Small intestine (tissue), 7 donors: ENCODE measurements around the gene PCDHGA5. TPM values are rescaled to one million over a fixed set of nuclear protein-coding genes. Genes with fewer than 3 reads are reported as not detected.
A peak's percentile ranks its signal among the peaks of the same experiment; 100 is the strongest.
"Not testable (repeated sequence)": the region's sequence is repeated elsewhere in the genome, so short reads cannot be mapped to it uniquely, and the experiment has no call there.

ENCODE experiments used
- DNase-seq, 2 donors: peaks; one replicate each; pipeline versions ENCODE4 v3.0.0 to v3.0.0-alpha.2; 2013
- FAIRE-seq: peaks from 2 replicates; lab custom pipeline; 2012; peaks lifted over from hg19 to GRCh38; lab: Jason Lieb, UNC
- H3K27ac ChIP-seq, 3 donors: one replicate each; pipeline ENCODE4 v1.5.1; 2013; ENCODE audit warnings: low read length in 2 of 3, mild to moderate bottlenecking in 2 of 3, control low read depth in 1 of 3, inconsistent platforms in 1 of 3, low read depth in 1 of 3, moderate library complexity in 1 of 3
- H3K27me3 ChIP-seq, 3 donors: one replicate each; pipeline ENCODE4 v1.6.1; 2013; ENCODE audit warnings: low read length in 3 of 3, inconsistent platforms in 1 of 3; ENCODE audit not compliant: control insufficient read depth in 3 of 3, insufficient read depth in 3 of 3
- H3K36me3 ChIP-seq, 3 donors: one replicate each; pipeline ENCODE4 v1.6.1; 2013; ENCODE audit warnings: low read length in 3 of 3, inconsistent platforms in 1 of 3, low read depth in 1 of 3, mild to moderate bottlenecking in 1 of 3, moderate library complexity in 1 of 3; ENCODE audit not compliant: control insufficient read depth in 3 of 3, insufficient read depth in 2 of 3
- H3K4me1 ChIP-seq, 3 donors: one replicate each; pipeline ENCODE4 v1.6.1; 2013; ENCODE audit warnings: low read length in 2 of 3, inconsistent platforms in 1 of 3, low read depth in 1 of 3, mild to moderate bottlenecking in 1 of 3, moderate library complexity in 1 of 3; ENCODE audit not compliant: control insufficient read depth in 3 of 3, insufficient read depth in 2 of 3
- H3K4me3 ChIP-seq, 3 donors: one replicate each; pipeline ENCODE4 v1.5.1; 2013; ENCODE audit warnings: low read length in 3 of 3, control low read depth in 1 of 3, inconsistent platforms in 1 of 3, low read depth in 1 of 3, mild to moderate bottlenecking in 1 of 3, moderate library complexity in 1 of 3
- H3K9me3 ChIP-seq, 2 donors: one replicate each; pipeline ENCODE4 v1.6.1; 2013; ENCODE audit warnings: low read depth in 1 of 2, low read length in 1 of 2; ENCODE audit not compliant: control insufficient read depth in 2 of 2, insufficient read depth in 1 of 2
- WGBS, 3 donors: extraction: QIAGEN DNeasy Blood & Tissue Kit; methylation state at CpG; one replicate each; pipeline ENCODE4 v1.1.7; 2013; 5-methylcytosine and 5-hydroxymethylcytosine counted together
- polyA plus RNA-seq, 4 donors: library from polyadenylated mRNA; stranded (reverse) in 3 of 4; unstranded in 1 of 4; fragments of 200-250 nt in 3 of 4; fragments of 120-200 nt in 1 of 4; gene quantifications; one replicate each; pipeline versions ENCODE4 v1.2.1 to v1.2.3, GENCODE V29; 2013
- donor health status: healthy with polysubstance abuse.
- donor health status: control.
- donor health status: control.
- donor health status: Bipolar disorder and iron deficiency.
- donor health status: healthy.

PCDHGA5 gene
- polyA plus RNA-seq, 4 donors, result 0.43 to 0.68 TPM; not detected in 2

GRCh38 chr5:141343953-141344463, 20.0 kb upstream of the PCDHGA5 start:
- no peak for DNase-seq
- Histone ChIP-seq H3K27ac (no peak overlapping the region), H3K27me3 (peaks cover 0 to 10% (median 7%) of the 10 kb centered on the region in 3 donors), H3K4me3 (no peak overlapping the region), H3K4me1 (no peaks in the 10 kb centered on the region), H3K9me3 (peaks cover 2 to 55% of the 10 kb centered on the region in 2 donors), H3K36me3 (no peaks in the 10 kb centered on the region)
- 32 to 56% (median 52%) methylated on average over 31 of the region's 31 CpGs for WGBS, 3 donors
- FAIRE-seq, result no peak

- no peak overlapping the region for H3K4me3 ChIP-seq
Observed at GRCh38 chr5:141345327-141345726, 18.6 kb upstream of the PCDHGA5 start.

GRCh38 chr5:141346017-141346416, 17.9 kb upstream of the PCDHGA5 start:
- H3K36me3 ChIP-seq, H3K4me3 ChIP-seq, H3K27ac ChIP-seq, H3K4me1 ChIP-seq, FAIRE-seq, DNase-seq: not testable (repeated sequence)
- 50 to 63% (median 59%) methylated on average over 17 to 27 of the region's 35 CpGs for WGBS, 3 donors
- Histone ChIP-seq H3K27me3 (peaks cover 0 to 18% (median 8%) of the 10 kb centered on the region in 3 donors), H3K9me3 (peaks cover 0 to 53% of the 10 kb centered on the region in 2 donors)

More at GRCh38 chr5:141345327-141345726, 18.6 kb upstream of the PCDHGA5 start:
- Histone ChIP-seq H3K9me3 (peaks cover 0 to 51% of the 10 kb centered on the region in 2 donors), H3K4me1 (no peaks in the 10 kb centered on the region), H3K27ac (no peak overlapping the region), H3K36me3 (no peaks in the 10 kb centered on the region), H3K27me3 (peaks cover 0 to 14% (median 3%) of the 10 kb centered on the region in 3 donors)
- DNase-seq (no peak), FAIRE-seq (no peak)
- WGBS, 3 donors, result 40 to 55% (median 50%) methylated on average over 20 of the region's 20 CpGs

- 28 to 37% (median 37%) methylated on average over 29 of the region's 29 CpGs for WGBS, 3 donors
- Histone ChIP-seq H3K27ac (no peak within 1 kb of the TSS), H3K9me3 (peaks cover 2 to 55% of the 10 kb centered on the region in 2 donors), H3K27me3 (peaks cover 2 to 20% (median 13%) of the 10 kb centered on the region in 3 donors), H3K36me3 (no peaks in the 10 kb centered on the region), H3K4me1 (no peaks in the 10 kb centered on the region), H3K4me3 (no peak within 1 kb of the TSS)
- FAIRE-seq (no peak), DNase-seq (peak in 1 of 2 donors; percentile 15)
Observed at GRCh38 chr5:141349917-141350619, 13.9 kb upstream of the PCDHGA5 start, which contains the start of gene PCDHGB1. Gene PCDHGB1, plus strand, starts transcription at chr5:141350099. Its CDS starts 162 bp downstream, at chr5:141350261.

GRCh38 chr5:141351591-141351990, 12.4 kb upstream of the PCDHGA5 start:
- DNase-seq (no peak), FAIRE-seq (no peak)
- H3K27ac ChIP-seq, result no peak overlapping the region
- no peaks in the 10 kb centered on the region for H3K4me1 ChIP-seq
- peaks cover 2 to 57% of the 10 kb centered on the region in 2 donors for H3K9me3 ChIP-seq
- WGBS, 3 donors, result 40 to 63% (median 58%) methylated on average over 28 to 35 of the region's 36 CpGs
- H3K27me3 ChIP-seq, result peaks cover 2 to 19% (median 10%) of the 10 kb centered on the region in 3 donors
- no peak overlapping the region for H3K4me3 ChIP-seq
- H3K36me3 ChIP-seq, result no peaks in the 10 kb centered on the region

- FAIRE-seq (no peak), DNase-seq (no peak)
- no peaks in the 10 kb centered on the region for H3K4me1 ChIP-seq
- no peak within 1 kb of the TSS for H3K27ac ChIP-seq
- H3K36me3 ChIP-seq, result no peaks in the 10 kb centered on the region
- peaks cover 2 to 20% (median 10%) of the 10 kb centered on the region in 3 donors for H3K27me3 ChIP-seq
- no peak within 1 kb of the TSS for H3K4me3 ChIP-seq
- 21 to 49% (median 38%) methylated on average over 29 of the region's 29 CpGs for WGBS, 3 donors
- H3K9me3 ChIP-seq, result peaks cover 2 to 58% of the 10 kb centered on the region in 2 donors
Observed at GRCh38 chr5:141354900-141355469, 9.0 kb upstream of the PCDHGA5 start, which contains the start of gene PCDHGA4. Gene PCDHGA4, plus strand, starts transcription at chr5:141355021. Its CDS starts 87 bp downstream, at chr5:141355108.

- Histone ChIP-seq H3K4me1 (no peaks in the 10 kb centered on the region), H3K36me3 (no peaks in the 10 kb centered on the region), H3K4me3 (no peak overlapping the region), H3K27me3 (peaks cover 2 to 22% (median 15%) of the 10 kb centered on the region in 3 donors), H3K27ac (no peak overlapping the region), H3K9me3 (peaks cover 2 to 58% of the 10 kb centered on the region in 2 donors)
- no peak for FAIRE-seq
- WGBS, 3 donors, result 55 to 73% (median 69%) methylated on average over 24 of the region's 24 CpGs
- no peak for DNase-seq
Observed at GRCh38 chr5:141355641-141356040, 8.3 kb upstream of the PCDHGA5 start.

GRCh38 chr5:141356133-141356532, 7.8 kb upstream of the PCDHGA5 start:
- Histone ChIP-seq H3K4me1 (no peaks in the 10 kb centered on the region), H3K27me3 (peaks cover 2 to 19% (median 16%) of the 10 kb centered on the region in 3 donors), H3K27ac (no peak overlapping the region), H3K9me3 (peaks cover 2 to 59% of the 10 kb centered on the region in 2 donors), H3K4me3 (no peak overlapping the region), H3K36me3 (no peaks in the 10 kb centered on the region)
- WGBS, 3 donors, result 67 to 73% (median 73%) methylated on average over 5 of the region's 5 CpGs
- FAIRE-seq, result no peak
- no peak for DNase-seq
